CD4-positive, CD25-positive, alpha-beta regulatory T cell (primary cell): ENCODE measurements around the gene UNKL. TPM values are rescaled to one million over a fixed set of nuclear protein-coding genes. Genes with fewer than 3 reads are reported as not detected.

Experiments
- ATAC-seq, 2 donors: fragments of 150-1000 bp; cut with Tn5 transposase; one replicate each; pipeline ENCODE4 v1.10.0; 2021; ENCODE audit warnings: low read depth in 2 of 2, moderate number of reproducible peaks in 2 of 2, moderate library complexity in 1 of 2
- DNase-seq, 3 donors: peaks; one replicate each; pipeline versions ENCODE4 v3.0.0 to v3.0.0-alpha.2; 2012 to 2022; ENCODE audit warnings: mixed read lengths in 1 of 3
- H3K27ac ChIP-seq: one replicate; pipeline ENCODE4 v1.7.0; 2013; ENCODE audit warnings: mild to moderate bottlenecking, low read length; ENCODE audit not compliant: insufficient read depth, poor library complexity, severe bottlenecking
- H3K27me3 ChIP-seq: one replicate; pipeline ENCODE4 v1.7.0; 2013; ENCODE audit warnings: low read length; ENCODE audit not compliant: control insufficient read depth, insufficient read depth
- H3K36me3 ChIP-seq: one replicate; pipeline ENCODE4 v1.7.0; 2013; ENCODE audit warnings: mild to moderate bottlenecking, low read length, moderate library complexity; ENCODE audit not compliant: control insufficient read depth, insufficient read depth
- H3K4me1 ChIP-seq: 2 replicates; pipeline ENCODE4 v1.7.0; 2013; ENCODE audit warnings: mild to moderate bottlenecking, low read length; ENCODE audit not compliant: insufficient read depth, control insufficient read depth, poor library complexity, severe bottlenecking
- H3K4me3 ChIP-seq: one replicate; pipeline ENCODE4 v1.7.0; 2013; ENCODE audit warnings: low read depth, mild to moderate bottlenecking, low read length, moderate library complexity
- H3K9me3 ChIP-seq, 2 experiments: 1 replicate in 1 of 2; 2 replicates in 1 of 2; pipeline ENCODE4 v1.7.0; 2013; ENCODE audit warnings: low read length in 2 of 2, mild to moderate bottlenecking in 1 of 2, moderate library complexity in 1 of 2; ENCODE audit not compliant: control insufficient read depth in 2 of 2
- H3K27ac Mint-ChIP-seq, 3 donors: one replicate each; pipeline ENCODE4 v1.8.0; 2020 to 2022; ENCODE audit warnings: mild to moderate bottlenecking in 3 of 3, mixed read lengths in 3 of 3, moderate library complexity in 2 of 3
- H3K27me3 Mint-ChIP-seq: one replicate; pipeline ENCODE4 v1.8.0; 2022; ENCODE audit warnings: mild to moderate bottlenecking, mixed read lengths
- H3K36me3 Mint-ChIP-seq: one replicate; pipeline ENCODE4 v1.8.0; 2020; ENCODE audit warnings: mixed read lengths
- H3K4me1 Mint-ChIP-seq, 4 donors: one replicate each; pipeline ENCODE4 v1.8.0; 2020 to 2022; ENCODE audit warnings: mixed read lengths in 4 of 4, mild to moderate bottlenecking in 1 of 4
- H3K4me3 Mint-ChIP-seq, 4 donors: one replicate each; pipeline ENCODE4 v1.8.0; 2020 to 2022; ENCODE audit warnings: mild to moderate bottlenecking in 4 of 4, mixed read lengths in 4 of 4, moderate library complexity in 3 of 4
- H3K9me3 Mint-ChIP-seq, 7 donors: one replicate each; pipeline ENCODE4 v1.8.0; 2020 to 2022; ENCODE audit warnings: mixed read lengths in 7 of 7, mild to moderate bottlenecking in 3 of 7, moderate library complexity in 2 of 7
- polyA plus RNA-seq, 4 donors: library from polyadenylated mRNA; unstranded; fragments of 300-500 nt; fragmentation: Illumina TruSeq; gene quantifications; one replicate each; pipeline ENCODE4 v1.2.3, GENCODE V29; 2021
- total RNA-seq: library from RNA; stranded (reverse); gene quantifications from one replicate; pipeline ENCODE4 v1.2.3, GENCODE V29; 2022

Gene UNKL
- total and polyA plus RNA-seq, 5 donors from 2014 or later: 6.3 to 94.3 (median 9.6) TPM

- H3K27ac ChIP-seq: no peak overlapping the region
- H3K4me3 Mint-ChIP-seq: peak overlapping the region in 1 of 4 donors; percentile 19
- peaks cover 26% of the 10 kb centered on the region for H3K4me1 ChIP-seq
- peaks cover 0 to 3% (median 0%) of the 10 kb centered on the region in 7 donors for H3K9me3 Mint-ChIP-seq
- ATAC-seq: no peak
- H3K27ac Mint-ChIP-seq: no peak overlapping the region
- peaks cover 3% of the 10 kb centered on the region for H3K36me3 Mint-ChIP-seq
- no peaks in the 10 kb centered on the region for H3K27me3 ChIP-seq
- H3K27me3 Mint-ChIP-seq: peaks cover 5% of the 10 kb centered on the region
- peaks cover 15% of the 10 kb centered on the region for H3K36me3 ChIP-seq
- H3K9me3 ChIP-seq: no peaks in the 10 kb centered on the region
- H3K4me1 Mint-ChIP-seq: peaks cover 0 to 28% (median 8%) of the 10 kb centered on the region in 4 donors
- DNase-seq: no peak
- no peak overlapping the region for H3K4me3 ChIP-seq
Measured at GRCh38 chr16:1348441-1348840, 66.1 kb downstream of the UNKL start.

DNA sequence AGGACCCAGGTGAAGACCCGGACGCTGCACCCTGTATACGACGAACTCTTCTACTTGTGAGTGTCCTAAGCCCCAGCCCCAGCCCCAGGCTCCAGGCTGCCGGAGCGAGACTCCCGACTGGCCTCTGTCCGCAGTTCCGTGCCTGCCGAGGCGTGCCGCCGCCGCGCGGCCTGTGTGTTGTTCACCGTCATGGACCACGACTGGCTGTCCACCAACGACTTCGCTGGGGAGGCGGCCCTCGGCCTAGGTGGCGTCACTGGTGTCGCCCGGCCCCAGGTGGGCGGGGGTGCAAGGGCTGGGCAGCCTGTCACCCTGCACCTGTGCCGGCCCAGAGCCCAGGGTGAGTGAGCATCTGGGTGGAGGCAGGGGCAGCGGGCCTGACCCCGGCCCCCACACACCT lies 66.5 kb downstream of the UNKL start:
- no peaks in the 10 kb centered on the region for H3K36me3 Mint-ChIP-seq
- peaks cover 0 to 3% (median 0%) of the 10 kb centered on the region in 7 donors for H3K9me3 Mint-ChIP-seq
- DNase-seq (no peak), ATAC-seq (no peak)
- no peak overlapping the region for H3K4me3 Mint-ChIP-seq
- H3K27me3 ChIP-seq: no peaks in the 10 kb centered on the region
- H3K4me3 ChIP-seq: no peak overlapping the region
- H3K27ac ChIP-seq: no peak overlapping the region
- H3K4me1 ChIP-seq: peaks cover 29% of the 10 kb centered on the region
- no peak overlapping the region for H3K27ac Mint-ChIP-seq
- peaks cover 5% of the 10 kb centered on the region for H3K27me3 Mint-ChIP-seq
- peaks cover 0 to 28% (median 7%) of the 10 kb centered on the region in 4 donors for H3K4me1 Mint-ChIP-seq
- H3K9me3 ChIP-seq: no peaks in the 10 kb centered on the region
- H3K36me3 ChIP-seq: peaks cover 15% of the 10 kb centered on the region

GRCh38 chr16:1347286-1347855 lies 67.1 kb downstream of the UNKL start:
- Histone ChIP-seq H3K4me3 (no peak overlapping the region), H3K4me1 (peaks cover 30% of the 10 kb centered on the region), H3K36me3 (peaks cover 15% of the 10 kb centered on the region), H3K27ac (no peak overlapping the region), H3K9me3 (no peaks in the 10 kb centered on the region), H3K27me3 (no peaks in the 10 kb centered on the region)
- H3K36me3 Mint-ChIP-seq: no peaks in the 10 kb centered on the region
- no peak overlapping the region for H3K4me3 Mint-ChIP-seq
- no peak overlapping the region for H3K27ac Mint-ChIP-seq
- H3K9me3 Mint-ChIP-seq: peaks cover 0 to 3% (median 0%) of the 10 kb centered on the region in 7 donors
- H3K27me3 Mint-ChIP-seq: peaks cover 2% of the 10 kb centered on the region
- H3K4me1 Mint-ChIP-seq: peaks cover 0 to 29% (median 4%) of the 10 kb centered on the region in 4 donors
- ATAC-seq (no peak), DNase-seq (no peak)

GRCh38 chr16:1346422-1347285 lies 67.8 kb downstream of the UNKL start:
- no peaks in the 10 kb centered on the region for H3K36me3 Mint-ChIP-seq
- H3K9me3 ChIP-seq: no peaks in the 10 kb centered on the region
- peaks cover 0 to 29% (median 3%) of the 10 kb centered on the region in 4 donors for H3K4me1 Mint-ChIP-seq
- peaks cover 15% of the 10 kb centered on the region for H3K36me3 ChIP-seq
- no peaks in the 10 kb centered on the region for H3K27me3 Mint-ChIP-seq
- H3K4me3 ChIP-seq: no peak overlapping the region
- no peak for ATAC-seq
- H3K27ac ChIP-seq: no peak overlapping the region
- no peak for DNase-seq
- no peak overlapping the region for H3K27ac Mint-ChIP-seq
- no peaks in the 10 kb centered on the region for H3K27me3 ChIP-seq
- H3K9me3 Mint-ChIP-seq: no peaks in the 10 kb centered on the region
- peaks cover 32% of the 10 kb centered on the region for H3K4me1 ChIP-seq
- H3K4me3 Mint-ChIP-seq: no peak overlapping the region

GRCh38 chr16:1345651-1346421 lies 68.7 kb downstream of the UNKL start:
- no peaks in the 10 kb centered on the region for H3K9me3 ChIP-seq
- H3K36me3 ChIP-seq: peaks cover 15% of the 10 kb centered on the region
- no peak overlapping the region for H3K4me3 ChIP-seq
- H3K4me3 Mint-ChIP-seq: no peak overlapping the region
- no peak overlapping the region for H3K27ac ChIP-seq
- DNase-seq (no peak), ATAC-seq (no peak)
- H3K9me3 Mint-ChIP-seq: no peaks in the 10 kb centered on the region
- H3K4me1 ChIP-seq: peaks cover 27% of the 10 kb centered on the region
- no peaks in the 10 kb centered on the region for H3K36me3 Mint-ChIP-seq
- peaks cover 0 to 26% (median 3%) of the 10 kb centered on the region in 4 donors for H3K4me1 Mint-ChIP-seq
- no peaks in the 10 kb centered on the region for H3K27me3 ChIP-seq
- H3K27ac Mint-ChIP-seq: no peak overlapping the region
- no peaks in the 10 kb centered on the region for H3K27me3 Mint-ChIP-seq

DNA sequence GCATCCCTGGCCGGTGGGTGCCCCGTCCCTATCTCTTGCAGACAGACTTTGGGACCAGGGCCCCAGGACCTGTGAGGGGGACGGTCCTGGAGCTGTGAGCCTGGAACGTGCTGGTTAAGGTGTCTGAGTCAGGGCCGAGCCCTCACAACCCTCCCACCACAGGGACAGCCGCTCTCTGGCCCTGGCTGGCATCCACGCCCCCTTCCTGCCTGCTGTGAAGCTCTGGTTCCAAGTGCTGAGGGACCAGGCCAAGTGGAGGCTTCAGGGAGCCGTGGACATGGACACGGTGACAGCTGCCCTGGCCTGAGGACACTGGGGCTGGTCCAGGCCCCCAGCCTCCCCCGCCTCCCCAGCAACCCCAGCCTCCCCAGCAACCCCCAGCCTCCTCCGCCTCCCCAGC lies 69.4 kb downstream of the UNKL start:
- peaks cover 0 to 20% (median 3%) of the 10 kb centered on the region in 4 donors for H3K4me1 Mint-ChIP-seq
- H3K4me1 ChIP-seq: peaks cover 20% of the 10 kb centered on the region
- H3K9me3 Mint-ChIP-seq: no peaks in the 10 kb centered on the region
- no peaks in the 10 kb centered on the region for H3K9me3 ChIP-seq
- H3K27ac ChIP-seq: no peak overlapping the region
- H3K36me3 Mint-ChIP-seq: no peaks in the 10 kb centered on the region
- H3K27ac Mint-ChIP-seq: no peak overlapping the region
- H3K27me3 ChIP-seq: no peaks in the 10 kb centered on the region
- ATAC-seq (no peak), DNase-seq (no peak)
- no peak overlapping the region for H3K4me3 ChIP-seq
- H3K4me3 Mint-ChIP-seq: peak overlapping the region in 1 of 4 donors; percentile 58
- H3K36me3 ChIP-seq: peaks cover 14% of the 10 kb centered on the region
- no peaks in the 10 kb centered on the region for H3K27me3 Mint-ChIP-seq

GRCh38 chr16:1344499-1344898 lies 70.0 kb downstream of the UNKL start:
- DNase-seq: no peak
- H3K4me3 ChIP-seq: no peak overlapping the region
- peaks cover 9% of the 10 kb centered on the region for H3K36me3 ChIP-seq
- Mint-ChIP-seq H3K27me3 (no peaks in the 10 kb centered on the region), H3K9me3 (no peaks in the 10 kb centered on the region), H3K4me1 (peaks cover 0 to 18% (median 3%) of the 10 kb centered on the region in 4 donors), H3K4me3 (peak overlapping the region in 1 of 4 donors; percentile 58), H3K36me3 (no peaks in the 10 kb centered on the region), H3K27ac (no peak overlapping the region)
- no peak for ATAC-seq
- H3K27me3 ChIP-seq: no peaks in the 10 kb centered on the region
- H3K4me1 ChIP-seq: peaks cover 20% of the 10 kb centered on the region
- H3K27ac ChIP-seq: no peak overlapping the region
- no peaks in the 10 kb centered on the region for H3K9me3 ChIP-seq
